ENCODE data around the gene VAV3. TPM values are rescaled to one million over a fixed set of nuclear protein-coding genes. Genes with fewer than 3 reads are reported as not detected.

Gene VAV3
- polyA plus RNA-seq, 1 donor (not counting 4 experiments of a cell fraction or from before 2014, with no cell fraction given) = 19.6 TPM

DNA sequence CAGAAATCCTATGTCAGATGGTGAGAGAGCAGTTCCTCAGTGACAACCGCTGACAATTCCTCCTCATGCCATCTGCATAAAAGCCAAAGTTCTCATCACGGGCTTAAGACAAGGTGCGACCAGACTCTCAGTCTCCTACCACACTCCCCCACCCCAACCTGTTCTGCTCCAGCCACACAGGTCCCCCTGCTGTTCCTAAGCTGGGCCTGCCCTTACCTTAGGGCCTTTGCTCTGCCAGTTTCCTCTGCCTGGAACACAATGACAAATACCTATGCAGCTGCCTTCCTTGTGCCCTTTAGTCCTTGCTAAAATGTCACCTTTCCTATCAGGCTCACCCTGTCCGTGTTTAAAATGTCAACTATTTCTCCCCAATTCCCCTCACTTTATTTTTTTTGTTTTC lies 441.9 kb downstream of the VAV3 start:
- TF ChIP-seq, protein P1, sequence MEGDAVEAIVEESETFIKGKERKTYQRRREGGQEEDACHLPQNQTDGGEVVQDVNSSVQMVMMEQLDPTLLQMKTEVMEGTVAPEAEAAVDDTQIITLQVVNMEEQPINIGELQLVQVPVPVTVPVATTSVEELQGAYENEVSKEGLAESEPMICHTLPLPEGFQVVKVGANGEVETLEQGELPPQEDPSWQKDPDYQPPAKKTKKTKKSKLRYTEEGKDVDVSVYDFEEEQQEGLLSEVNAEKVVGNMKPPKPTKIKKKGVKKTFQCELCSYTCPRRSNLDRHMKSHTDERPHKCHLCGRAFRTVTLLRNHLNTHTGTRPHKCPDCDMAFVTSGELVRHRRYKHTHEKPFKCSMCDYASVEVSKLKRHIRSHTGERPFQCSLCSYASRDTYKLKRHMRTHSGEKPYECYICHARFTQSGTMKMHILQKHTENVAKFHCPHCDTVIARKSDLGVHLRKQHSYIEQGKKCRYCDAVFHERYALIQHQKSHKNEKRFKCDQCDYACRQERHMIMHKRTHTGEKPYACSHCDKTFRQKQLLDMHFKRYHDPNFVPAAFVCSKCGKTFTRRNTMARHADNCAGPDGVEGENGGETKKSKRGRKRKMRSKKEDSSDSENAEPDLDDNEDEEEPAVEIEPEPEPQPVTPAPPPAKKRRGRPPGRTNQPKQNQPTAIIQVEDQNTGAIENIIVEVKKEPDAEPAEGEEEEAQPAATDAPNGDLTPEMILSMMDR (optimal IDR thresholded peaks at IDR 0.05 in 1 of 3, IDR thresholded peaks at IDR 0.05 in 1 of 3, conservative IDR thresholded peaks at IDR 0.05 in 1 of 3; ENCODE audit: extremely low read depth in 1 of 3, insufficient read depth in 2 of 3, low read length in 3 of 3) = no peak
- TF ChIP-seq EZH2 (IDR thresholded peaks at IDR 0.05; ENCODE audit: low read length) = no peak
- Histone ChIP-seq H3K4me1 (ENCODE audit: control insufficient read depth, extremely low read depth, insufficient read depth, low read length) (peaks cover 5% of the 10 kb centered on the region), H3K4me2 (ENCODE audit: control insufficient read depth, extremely low read depth, insufficient read depth, low read depth, low read length) (no peak overlapping the region), H3K27ac (ENCODE audit: control insufficient read depth, insufficient read depth, low read length) (no peak overlapping the region), H3K9me1 (ENCODE audit: control insufficient read depth, extremely low read depth, insufficient read depth, low read length) (no peaks in the 10 kb centered on the region), H3K79me2 (ENCODE audit: control insufficient read depth, insufficient read depth, low read length) (no peaks in the 10 kb centered on the region), H3K27me3 (ENCODE audit: control insufficient read depth, extremely low read depth, insufficient read depth, low read length) (no peaks in the 10 kb centered on the region), H3K9me3 (ENCODE audit: control insufficient read depth, low read depth, low read length) (no peaks in the 10 kb centered on the region), H3K36me3 (ENCODE audit: control insufficient read depth in 2 of 2, extremely low read depth in 1 of 2, insufficient read depth in 2 of 2, low read length in 2 of 2) (no peaks in the 10 kb centered on the region), H3K9ac (ENCODE audit: control insufficient read depth, extremely low read depth, insufficient read depth, low read length) (no peak overlapping the region), H4K20me1 (ENCODE audit: control insufficient read depth, extremely low read depth, insufficient read depth, low read length) (no peaks in the 10 kb centered on the region), H2AFZ (ENCODE audit: control insufficient read depth, low read length) (no peak overlapping the region), H3K4me3 (ENCODE audit: control insufficient read depth in 2 of 3, extremely low read depth in 1 of 3, insufficient read depth in 2 of 3, low read depth in 1 of 3, low read length in 3 of 3) (no peak overlapping the region)
- FAIRE-seq (no peak), DNase-seq (ENCODE audit: low read depth, low spot score) (no peak)
- dilution Hi-C loops (cut with MboI; ENCODE audit: extremely low pct_ligation_motif_present, low sequenced_read_pairs) = no loop called here

Small RNA genes lying within 50 kb of the gene (small RNA-seq; reads per million reads assigned to genes)
- 0 reads per million in 3 experiments for gene MIR7852 (ENCODE audit: insufficient read length in 3 of 3, low read depth in 3 of 3, low replicate concordance in 1 of 3)

Other genes starting within 250 kb of the VAV3 start
- 35.3 to 58.9 TPM (median 36.0 TPM) in 3 replicates for gene SLC25A24, start 235.2 kb upstream of the VAV3 start, polyA plus RNA-seq